AG08396 (cell line): ENCODE data around the gene GPR37.
A peak's percentile ranks its signal among the peaks of the same experiment; 100 is the strongest.

Experiments used
- DNase-seq: peaks from one replicate; pipeline ENCODE4 v3.0.0; 2012; ENCODE audit warnings: low spot score, mixed read lengths

GPR37 gene

DNA sequence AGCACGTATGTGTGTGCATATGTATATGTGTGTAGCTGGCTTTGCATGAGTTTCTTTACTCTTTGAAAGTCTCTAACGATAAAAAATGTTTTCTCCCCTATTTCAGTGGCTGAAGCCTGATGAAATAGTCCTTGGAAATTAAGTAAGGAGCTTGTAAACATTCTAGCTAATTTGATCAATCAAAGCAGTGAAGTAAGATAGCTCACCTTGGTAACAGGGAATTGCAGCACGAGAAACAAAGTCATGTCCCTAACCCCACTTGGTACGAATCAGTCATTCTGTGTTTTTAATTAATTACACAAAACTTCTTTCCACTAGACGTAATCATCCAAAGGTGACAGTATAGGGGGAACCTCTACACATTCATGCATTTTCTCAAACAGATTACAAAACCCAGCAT, 41.5 kb downstream of the GPR37 start:
- DNase-seq = no peak

DNA sequence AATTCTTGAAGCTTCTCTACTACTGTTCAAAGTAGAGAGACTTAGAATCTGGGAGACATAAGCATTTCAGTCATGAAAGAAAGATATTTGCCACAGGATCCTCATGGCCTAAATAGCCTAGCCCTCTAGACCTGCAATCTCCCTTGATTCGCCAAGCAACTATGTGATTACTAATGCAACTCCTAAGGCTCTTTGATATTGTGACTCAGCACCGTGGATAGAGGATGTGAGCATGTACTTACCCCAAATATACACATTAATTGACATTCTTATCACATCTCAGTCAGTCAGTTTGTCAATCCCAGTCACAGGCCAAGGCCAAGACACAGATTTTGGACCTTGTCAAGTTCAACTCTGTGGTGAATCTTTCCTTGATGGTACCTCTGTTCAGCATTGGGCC, 42.6 kb downstream of the GPR37 start:
- peak; percentile 47 for DNase-seq

DNA sequence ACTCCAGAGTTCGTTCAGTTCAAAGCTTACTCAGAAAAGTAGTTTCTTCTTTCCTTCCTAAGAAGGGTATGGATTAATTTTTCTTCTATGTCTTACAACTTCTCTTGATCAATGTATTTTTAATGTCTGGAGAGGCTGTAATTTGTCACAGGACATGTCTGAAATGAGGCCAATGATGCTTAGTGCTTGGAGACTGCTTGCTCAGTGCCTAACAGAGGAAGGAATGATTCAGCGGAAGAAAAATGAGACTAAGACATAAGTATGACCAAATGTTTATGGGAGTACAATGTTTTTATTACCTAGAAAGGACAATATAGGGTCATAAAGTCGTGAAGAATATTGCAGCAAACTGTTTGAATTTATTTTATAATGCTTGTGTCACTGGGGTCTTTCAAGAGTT, 43.3 kb downstream of the GPR37 start:
- DNase-seq = no peak

DNA sequence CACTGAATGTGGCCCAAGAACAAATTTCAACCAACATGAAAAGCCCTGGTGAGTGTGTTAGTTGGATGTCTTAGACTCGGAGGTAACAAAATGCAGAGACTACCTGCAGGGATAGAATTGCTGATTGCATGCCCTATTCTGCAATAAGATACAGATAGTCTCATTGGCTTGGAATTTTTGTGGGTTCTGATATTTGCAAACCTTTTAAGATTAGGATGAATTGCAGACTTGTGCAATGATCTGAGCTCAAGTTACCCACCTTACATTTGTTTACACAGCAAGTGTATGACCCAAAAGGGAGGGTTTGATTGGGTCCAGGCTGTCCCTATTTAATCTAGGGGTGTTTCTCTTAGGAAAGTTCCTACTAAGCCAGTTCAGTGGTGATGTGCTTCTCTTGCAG, 45.4 kb downstream of the GPR37 start:
- DNase-seq = peak; percentile 16

DNA sequence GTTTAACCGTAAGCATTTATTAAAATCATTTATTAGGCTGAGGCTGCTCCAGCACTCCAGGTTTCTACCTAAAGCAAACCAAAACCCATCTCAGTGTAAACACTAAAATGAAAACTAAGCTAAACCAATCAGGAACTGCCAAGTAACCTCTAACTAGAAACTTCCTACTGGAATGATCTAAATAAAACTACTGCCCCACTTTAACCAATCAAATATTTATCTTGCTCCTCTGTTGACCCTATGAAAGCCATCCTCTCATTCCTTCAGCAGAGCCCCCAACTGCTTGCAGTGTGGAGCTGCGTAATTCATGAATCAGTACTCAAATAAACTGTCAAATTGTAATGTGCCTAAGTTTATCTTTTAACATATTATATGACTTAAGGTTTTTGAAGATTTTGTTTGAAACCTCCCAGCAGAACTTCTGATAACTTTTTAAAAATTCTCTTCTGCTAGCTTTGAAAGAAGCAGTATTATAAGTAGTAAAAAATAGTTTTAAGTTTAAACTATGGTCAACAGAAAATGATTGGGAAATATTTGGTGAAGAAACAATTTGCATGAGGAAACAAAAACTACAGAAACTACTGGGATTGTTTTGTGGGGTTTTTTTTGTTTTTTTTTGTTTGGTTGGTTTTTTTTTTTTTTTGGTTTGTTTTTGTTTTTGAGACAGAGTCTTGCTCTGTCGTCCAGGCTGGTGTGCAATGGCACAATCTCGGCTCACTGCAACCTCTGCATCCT, 47.4 kb downstream of the GPR37 start:
- DNase-seq = peak; percentile 52

DNA sequence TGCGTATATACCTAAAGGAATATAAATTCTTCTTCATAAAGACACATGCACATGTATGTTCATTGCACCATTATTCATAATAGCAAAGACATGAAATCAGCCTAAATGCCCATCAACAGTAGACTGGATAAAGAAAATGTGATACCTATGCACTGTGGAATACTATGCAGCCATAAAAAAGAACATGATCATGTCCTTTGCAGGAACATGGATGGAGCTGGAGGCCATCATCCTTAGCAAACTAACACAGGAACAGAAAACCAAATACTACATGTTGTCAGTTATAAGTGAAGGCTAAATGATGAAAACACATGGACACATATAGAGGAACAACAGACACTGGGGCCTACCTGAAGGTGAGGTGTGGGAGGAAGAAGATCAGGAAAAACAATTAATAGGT, 48.7 kb downstream of the GPR37 start:
- DNase-seq = no peak

DNA sequence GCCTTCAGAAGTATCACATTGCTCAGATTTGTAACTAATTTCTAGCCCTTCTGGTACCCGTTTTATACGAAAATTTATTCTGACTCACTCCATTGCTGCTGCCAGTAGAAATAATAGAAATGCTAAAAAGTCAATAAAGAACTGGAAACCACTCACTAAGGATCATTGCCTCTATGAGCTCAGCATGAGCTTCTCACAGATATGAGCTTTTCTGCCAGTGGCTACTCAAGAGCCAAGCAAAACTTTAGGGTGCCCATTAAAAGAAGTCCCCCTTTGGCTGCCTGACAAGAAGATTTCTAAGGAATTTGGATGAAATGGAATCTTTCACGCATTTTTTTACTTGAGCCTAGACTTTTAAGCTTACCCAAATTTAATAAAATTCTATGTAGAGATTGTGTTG, 52.5 kb downstream of the GPR37 start:
- no peak for DNase-seq

DNA sequence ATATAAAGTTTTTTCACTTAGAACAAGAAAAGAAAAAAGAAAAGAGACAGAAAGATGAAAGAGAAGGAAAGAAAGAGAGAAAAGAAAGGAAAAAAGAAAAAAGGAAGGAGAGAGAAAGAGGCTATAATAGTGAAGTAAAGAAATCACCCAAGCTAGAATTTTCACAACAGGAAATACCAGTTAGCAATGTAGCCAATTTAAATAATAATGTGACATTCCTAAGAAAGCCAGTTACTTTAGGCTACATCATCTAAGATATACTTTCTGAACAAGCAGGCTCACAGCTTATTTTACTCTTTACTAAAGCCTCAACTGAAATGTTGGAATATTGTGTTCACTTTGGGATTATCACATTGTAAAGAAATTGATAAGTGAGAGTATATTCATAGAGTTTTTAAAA, 53.6 kb downstream of the GPR37 start:
- no peak for DNase-seq

DNA sequence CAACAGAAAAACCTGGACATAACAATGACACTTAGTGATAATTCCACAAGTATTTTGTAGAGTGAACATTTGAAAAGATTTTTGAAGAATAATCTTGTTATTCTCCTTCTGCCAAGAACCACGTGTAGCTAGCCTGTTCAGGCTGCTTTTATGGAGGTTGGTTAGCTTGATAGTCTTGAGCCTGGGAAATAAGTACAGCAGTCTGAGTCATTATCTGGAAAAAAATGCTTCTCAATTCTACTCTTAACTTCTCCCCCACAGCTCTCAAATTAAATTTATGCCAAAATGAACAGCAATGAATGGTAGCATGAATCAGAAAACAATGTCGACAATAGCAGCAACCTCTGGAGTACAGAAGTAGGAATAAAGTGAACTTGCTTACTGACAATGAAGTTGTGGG, 63.2 kb downstream of the GPR37 start:
- DNase-seq = no peak

DNA sequence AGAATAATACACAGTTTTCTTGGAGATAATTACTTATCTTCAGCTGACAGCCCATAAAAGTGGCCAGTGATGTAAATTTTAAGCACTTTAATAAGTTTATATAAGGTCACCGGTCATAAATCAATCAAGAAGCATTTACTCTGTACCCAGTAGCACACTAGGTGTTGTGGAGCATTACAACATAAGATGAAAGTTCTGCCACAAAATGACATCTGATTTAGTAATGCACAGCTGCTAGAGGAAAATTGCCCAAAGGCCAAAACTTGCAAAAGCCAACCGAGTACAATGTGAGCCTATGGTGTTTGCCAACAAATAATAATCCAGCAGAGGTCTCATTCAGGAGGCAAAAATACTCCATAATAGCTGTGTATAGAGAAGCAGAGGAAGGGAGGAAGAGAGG, 63.6 kb downstream of the GPR37 start:
- DNase-seq = no peak

DNA sequence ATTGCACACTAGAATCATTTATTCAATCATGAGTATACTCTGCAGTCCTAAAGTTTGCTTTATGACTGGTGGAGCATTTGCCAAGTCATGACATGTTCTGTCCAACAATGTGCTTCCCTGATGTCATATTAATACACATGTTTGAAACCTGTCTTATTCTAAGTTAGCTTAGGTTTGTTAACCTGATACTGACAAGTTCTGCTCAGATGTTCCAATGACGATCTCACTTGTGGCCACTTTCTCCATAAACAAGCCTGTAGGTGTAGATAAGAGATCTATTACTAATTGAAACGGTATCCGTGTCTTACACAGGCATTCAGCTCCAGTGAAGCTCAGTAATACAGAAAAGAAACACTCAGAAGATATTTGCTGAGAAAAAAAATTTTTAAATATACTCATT, 64.9 kb downstream of the GPR37 start:
- no peak for DNase-seq

DNA sequence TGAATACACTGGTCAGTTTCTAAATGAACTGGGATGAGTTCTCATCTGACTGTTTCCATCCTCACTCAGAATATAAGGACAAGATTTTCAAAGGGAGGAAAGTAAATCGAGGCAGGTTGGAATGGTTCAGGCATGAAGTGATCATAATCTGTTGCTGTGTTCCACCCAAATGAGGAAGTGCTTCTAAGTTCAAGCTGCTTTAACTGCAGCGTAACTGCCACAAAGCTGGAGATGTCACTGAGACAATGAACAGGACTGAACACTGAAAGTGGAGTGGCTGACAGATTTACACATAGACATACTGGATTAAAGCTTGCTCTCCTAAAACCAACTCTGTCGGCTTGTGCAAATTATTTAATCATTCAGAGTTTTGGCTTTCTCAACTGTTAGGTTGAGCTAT, 66.6 kb downstream of the GPR37 start:
- DNase-seq = no peak

DNA sequence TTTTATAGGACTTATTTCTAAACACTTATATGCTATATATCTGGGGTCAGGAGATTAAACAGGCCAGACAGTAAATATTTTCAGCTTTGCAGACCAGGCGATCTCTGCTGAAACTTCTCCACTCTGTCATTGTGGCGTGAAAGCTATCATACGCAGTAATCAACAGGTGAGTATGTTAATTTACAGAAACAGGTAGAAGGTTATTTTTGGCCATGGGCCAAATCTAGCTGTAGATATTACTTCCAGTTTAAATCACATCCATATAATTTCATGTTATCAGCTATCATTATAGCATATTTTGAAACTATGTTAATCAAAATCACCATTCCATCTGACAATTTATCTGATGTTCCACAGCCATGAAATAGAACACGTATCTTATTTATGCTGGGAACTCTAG, 67.8 kb downstream of the GPR37 start:
- no peak for DNase-seq
